NCI-H187 treated with DMSO at 0.1 percent for 48 hours (cell line): ENCODE data around the gene STPG1.

Experiments
- DNase-seq: peaks from one replicate; lab custom pipeline; 2025; lab: John Stamatoyannopoulos, UW

STPG1 gene

GRCh38 chr1:24317956-24318614, 95.5 kb downstream of the STPG1 start:
- DNase-seq: no peak

DNA sequence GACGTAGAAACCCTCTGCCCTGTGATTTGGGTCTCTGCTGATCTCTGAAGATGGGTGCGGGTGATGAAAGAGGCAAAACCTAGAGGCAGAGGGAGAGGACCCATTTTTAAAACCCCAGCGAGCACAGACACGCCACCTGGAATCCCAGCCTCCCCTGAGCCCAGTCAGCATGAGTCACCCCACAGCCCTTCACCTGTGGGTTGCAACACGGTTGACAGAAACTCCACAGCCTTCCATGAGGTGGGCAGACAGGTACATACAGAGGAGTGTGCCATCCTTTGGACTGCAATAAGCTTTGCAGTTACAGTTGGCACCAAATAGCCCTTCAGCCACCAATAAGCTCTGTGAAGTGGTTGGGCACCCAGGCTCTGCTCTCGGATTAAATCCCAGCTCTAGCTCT, 96.5 kb downstream of the STPG1 start:
- no peak for DNase-seq

- no peak for DNase-seq
Observed at GRCh38 chr1:24316645-24317044, 96.9 kb downstream of the STPG1 start.

GRCh38 chr1:24315391-24315790, 98.2 kb downstream of the STPG1 start:
- DNase-seq: no peak

GRCh38 chr1:24311741-24312140, 101.8 kb downstream of the STPG1 start:
- DNase-seq: no peak

- no peak for DNase-seq
Observed at GRCh38 chr1:24311234-24311633, 102.3 kb downstream of the STPG1 start.

DNA sequence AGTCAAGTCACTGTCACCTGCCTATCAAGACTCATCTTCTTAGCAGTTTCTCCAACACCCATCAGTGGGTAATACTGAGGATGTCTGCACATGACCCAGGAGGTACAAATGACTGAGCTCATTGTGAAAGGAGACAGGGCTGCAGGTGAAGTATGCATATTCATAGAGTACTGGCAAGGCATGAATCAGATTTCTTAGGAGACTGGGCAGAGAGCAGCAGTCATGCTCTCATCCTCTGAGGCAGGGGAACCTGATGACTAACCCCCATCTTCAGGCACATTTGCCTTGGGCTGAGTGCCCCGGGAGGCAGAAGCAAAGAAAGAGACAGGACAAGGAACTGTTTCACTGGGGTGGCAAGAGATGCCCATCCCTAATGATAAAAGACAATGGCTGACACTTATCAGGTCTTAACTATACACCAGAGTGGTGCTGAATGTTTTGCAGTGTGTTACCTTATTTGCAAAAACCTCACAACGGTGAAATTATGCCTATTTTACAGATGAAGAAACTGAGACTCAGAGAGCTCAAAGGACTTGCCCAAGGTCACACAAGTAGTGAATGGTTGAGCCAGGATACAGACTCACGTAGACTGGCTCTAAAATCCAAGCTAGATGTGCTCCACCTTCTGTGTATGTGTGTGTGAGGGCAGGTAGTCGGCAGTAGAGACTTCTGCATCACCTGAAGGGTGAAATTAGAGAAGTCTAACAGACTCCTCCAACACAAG, 103.7 kb downstream of the STPG1 start:
- no peak for DNase-seq

DNA sequence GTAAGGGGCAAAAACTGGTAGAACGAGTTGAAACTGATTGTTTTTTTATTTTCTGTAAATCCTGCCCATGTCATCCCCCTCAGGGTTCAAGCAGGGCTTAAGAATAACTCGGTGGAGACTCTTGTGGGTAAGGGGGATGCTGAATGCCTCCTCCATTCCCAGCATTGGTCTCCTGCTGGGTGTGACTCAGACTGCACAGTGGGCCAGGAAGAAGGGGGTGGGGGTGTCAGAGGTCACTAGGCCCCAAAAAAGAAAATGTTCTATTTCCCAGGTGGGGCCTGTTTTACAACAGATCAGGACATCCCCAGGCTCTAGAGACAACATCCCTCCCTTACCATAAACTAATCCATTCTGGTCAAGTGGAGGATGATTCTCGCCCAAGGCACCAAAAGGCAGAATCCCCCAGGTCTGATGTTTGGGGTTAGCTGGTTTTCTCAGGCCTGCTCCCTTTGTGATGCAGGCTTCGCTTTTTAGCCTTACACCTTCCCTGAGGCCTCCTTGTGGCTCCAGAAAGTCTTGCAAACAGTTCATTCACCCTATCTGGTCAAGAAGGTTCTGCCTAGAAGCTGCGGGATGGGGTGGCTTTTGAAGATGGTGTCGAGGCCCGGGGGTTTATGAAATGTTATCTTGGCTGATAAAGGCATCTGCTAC, 105.1 kb downstream of the STPG1 start:
- no peak for DNase-seq
